Ovary (tissue), 3 donors: ENCODE results near the gene INTS7.

Experiments
- CTCF ChIP-seq, 3 donors: fragments of 450-650 bp in 2 of 3; fragments of 200-600 bp in 1 of 3; IDR thresholded peaks; one replicate each; pipeline versions ENCODE4 v1.5.1 to v1.8.0; 2016 to 2022; ENCODE audit warnings: antibody characterized with exemption in 3 of 3, mild to moderate bottlenecking in 1 of 3
- EP300 ChIP-seq: sonication (generic); formaldehyde crosslinking; IDR thresholded peaks from one replicate; pipeline ENCODE4 v1.6.1; 2017; ENCODE audit warnings: antibody characterized with exemption
- POLR2A ChIP-seq: fragments of 450-650 bp; IDR thresholded peaks from one replicate; pipeline ENCODE4 v1.6.1; 2017; ENCODE audit warnings: antibody characterized with exemption, mild to moderate bottlenecking, moderate library complexity
- donor health status: DM: no; HTN: no; CAD: no.

GRCh38 chr1:211959221-211959620, 76.1 kb downstream of the INTS7 start:
- TF ChIP-seq CTCF (IDR thresholded peaks at IDR 0.05): no peak
- no peak for TF ChIP-seq POLR2A
- no peak for TF ChIP-seq EP300
